GM21381 (cell line): ENCODE measurements around the gene UBXN11.

Source experiments
- ATAC-seq: cut with Tn5 transposase; IDR thresholded peaks from one replicate; pipeline ENCODE4 v1.9.1; 2021; ENCODE audit warnings: mild to moderate bottlenecking, moderate library complexity; ENCODE audit not compliant: unreplicated experiment

The UBXN11 gene

DNA sequence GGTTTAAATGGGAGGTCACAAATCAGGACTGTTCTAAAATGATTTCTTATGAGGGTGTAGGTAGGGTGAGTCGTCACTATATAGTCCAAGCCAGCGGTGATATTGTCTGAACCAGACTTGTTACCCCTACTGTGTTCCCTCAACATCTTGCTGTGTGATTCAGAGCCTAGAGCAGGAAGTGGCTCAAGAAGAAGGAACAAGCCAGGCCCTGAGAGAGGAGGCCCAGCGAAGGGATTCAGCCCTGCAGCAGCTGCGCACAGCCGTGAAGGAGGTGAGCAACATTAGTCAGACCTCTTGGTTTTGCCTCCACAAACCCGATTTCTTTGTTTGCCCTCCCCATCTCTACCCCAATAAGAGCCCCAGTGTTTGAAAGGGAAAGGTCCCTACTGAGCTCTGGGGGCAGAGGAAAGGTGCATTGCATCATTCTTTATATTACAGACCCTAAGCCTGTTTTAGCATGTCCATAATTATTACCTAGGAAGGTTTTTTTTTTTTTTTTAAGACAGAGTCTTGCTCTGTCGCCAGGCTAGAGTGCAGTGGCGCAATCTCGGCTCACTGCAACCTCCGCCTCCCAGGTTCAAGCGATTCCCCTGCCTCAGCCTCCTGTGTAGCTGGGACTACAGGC, 31.5 kb downstream of the UBXN11 start:
- ATAC-seq: no peak

DNA sequence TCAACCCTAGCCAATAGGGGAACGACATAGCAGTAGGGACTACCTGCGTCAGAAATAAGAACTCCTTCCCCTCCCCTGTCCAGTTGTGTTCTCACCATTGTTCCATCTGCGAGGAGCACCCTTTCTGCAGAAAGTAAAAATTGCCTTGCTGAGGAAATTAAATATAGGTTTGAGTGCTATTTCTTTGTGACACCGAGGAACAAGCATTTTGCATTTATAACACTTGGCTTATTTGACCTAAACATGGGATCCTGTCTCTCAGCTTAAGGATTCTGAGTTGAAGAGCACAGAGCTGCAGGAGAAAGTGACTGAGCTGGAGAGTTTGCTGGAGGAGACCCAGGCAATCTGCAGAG, 37.3 kb downstream of the UBXN11 start:
- no peak for ATAC-seq

DNA sequence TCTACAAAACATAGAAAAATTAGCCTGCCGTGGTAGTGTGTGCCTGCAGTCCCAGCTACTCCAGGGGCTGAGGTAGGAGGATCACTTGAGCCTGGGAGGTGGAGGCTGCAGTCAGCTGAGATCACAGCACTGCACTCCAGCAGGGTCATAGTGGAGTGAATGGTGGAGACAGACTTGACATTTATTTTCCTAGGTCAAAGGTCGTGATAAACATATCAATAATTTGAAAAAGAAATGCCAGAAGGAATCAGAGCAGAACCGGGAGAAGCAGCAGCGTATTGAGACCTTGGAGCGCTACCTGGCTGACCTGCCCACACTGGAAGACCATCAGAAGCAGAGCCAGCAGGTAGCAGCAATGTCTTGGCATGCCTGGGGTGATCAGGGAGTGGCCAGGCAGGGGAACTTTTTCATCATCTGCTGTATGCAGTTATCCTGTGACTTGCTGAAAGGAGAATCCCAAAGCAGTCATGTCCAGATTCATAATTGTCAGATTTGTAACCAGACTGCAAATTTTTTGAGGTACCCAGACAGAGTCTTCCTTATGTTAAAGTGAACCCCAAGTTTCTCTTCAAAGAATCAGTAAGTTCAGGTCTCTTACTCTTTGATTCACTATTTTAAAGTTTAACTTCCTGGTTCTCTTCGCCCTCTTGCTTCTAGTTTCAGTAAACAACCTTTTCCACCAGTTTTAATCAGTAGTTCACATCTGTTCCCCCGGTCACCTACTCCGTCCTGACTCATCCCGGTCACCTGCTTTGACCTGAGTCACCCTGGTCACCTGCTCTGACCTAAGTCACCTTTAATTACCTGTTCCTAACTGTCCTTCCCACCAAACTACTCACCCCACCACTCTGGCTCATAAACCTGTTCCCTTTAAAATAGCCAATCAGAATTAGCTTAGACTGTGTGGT, 37.9 kb downstream of the UBXN11 start:
- ATAC-seq: no peak

- no peak for ATAC-seq
Observed at GRCh38 chr1:26265405-26265804, 41.0 kb downstream of the UBXN11 start.

- no peak for ATAC-seq
Observed at GRCh38 chr1:26263212-26263611, 43.2 kb downstream of the UBXN11 start.

DNA sequence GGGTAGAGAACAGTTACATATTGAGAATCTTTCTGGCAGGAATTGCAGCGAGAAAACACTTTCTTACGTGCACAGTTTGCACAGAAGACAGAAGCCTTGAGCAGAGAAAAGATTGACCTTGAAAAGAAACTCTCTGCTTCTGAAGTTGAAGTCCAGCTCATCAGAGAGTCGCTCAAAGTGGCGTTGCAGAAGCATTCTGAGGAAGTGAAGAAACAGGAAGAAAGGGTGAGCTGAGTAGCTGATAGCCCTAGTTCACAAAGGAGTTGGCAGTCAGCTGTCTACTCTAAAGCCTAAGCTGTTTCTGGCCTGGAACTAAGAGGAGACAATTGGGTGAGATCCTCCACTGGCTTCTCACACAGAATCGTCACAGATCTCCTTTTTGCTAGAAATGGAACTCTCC, 46.9 kb downstream of the UBXN11 start:
- ATAC-seq: no peak

GRCh38 chr1:26259005-26259404, 47.4 kb downstream of the UBXN11 start:
- no peak for ATAC-seq

- ATAC-seq: no peak
Observed at GRCh38 chr1:26257222-26257621, 49.2 kb downstream of the UBXN11 start.

GRCh38 chr1:26254404-26254803, 52.0 kb downstream of the UBXN11 start:
- no peak for ATAC-seq

DNA sequence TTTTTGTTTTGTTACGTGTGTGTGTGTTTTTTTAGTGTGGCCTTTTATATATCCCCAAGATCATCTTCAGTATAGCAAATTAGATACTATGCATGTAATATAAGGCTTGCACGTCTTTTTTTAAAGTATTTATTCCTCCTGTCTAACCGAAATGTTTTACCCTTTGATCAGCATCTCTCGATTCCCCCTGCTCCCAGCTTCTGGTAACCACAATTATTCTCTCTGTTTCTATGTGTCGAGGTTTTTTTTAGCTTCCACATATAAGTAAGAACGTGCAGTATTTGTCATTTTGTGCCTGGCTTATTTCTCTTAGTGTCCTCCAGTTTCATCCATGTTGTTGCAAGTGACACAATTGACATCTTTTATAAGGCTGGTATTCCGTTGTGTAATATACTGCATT, 53.7 kb downstream of the UBXN11 start:
- no peak for ATAC-seq

- no peak for ATAC-seq
Observed at GRCh38 chr1:26239936-26240335, 66.5 kb downstream of the UBXN11 start.

DNA sequence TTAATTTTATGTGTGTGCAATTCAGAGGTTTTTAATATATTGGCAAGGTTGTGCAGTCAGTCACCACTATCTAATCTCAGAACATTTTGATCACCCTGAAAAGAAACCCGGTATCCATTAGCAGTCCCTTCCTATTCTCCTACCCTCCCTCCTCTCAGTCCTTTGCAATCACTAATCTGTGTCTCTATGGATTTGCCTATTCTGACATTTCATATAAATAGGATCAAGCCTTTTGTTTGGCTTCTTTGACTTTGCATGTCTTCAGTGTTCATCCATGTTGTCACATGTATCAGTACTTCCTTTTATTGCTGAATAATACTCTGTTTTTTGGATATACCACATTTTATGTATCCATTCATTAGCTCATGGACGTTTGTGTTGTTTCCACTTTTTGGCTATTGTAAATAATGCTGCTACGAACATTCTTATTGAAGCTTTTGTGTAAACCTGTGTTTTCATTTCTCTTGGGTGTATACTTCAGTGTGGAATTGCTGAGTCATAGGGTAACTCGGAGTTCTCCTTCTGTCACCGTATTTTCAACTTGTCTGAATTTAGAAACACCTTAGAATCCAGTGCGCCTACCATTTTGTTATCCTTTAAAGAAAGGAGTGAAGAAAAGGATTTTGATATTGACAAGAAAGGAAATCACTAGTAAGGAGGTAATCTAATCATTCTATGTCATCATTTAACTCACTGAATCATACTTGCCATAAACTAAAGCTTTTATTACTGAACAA, 69.0 kb downstream of the UBXN11 start:
- ATAC-seq: no peak

DNA sequence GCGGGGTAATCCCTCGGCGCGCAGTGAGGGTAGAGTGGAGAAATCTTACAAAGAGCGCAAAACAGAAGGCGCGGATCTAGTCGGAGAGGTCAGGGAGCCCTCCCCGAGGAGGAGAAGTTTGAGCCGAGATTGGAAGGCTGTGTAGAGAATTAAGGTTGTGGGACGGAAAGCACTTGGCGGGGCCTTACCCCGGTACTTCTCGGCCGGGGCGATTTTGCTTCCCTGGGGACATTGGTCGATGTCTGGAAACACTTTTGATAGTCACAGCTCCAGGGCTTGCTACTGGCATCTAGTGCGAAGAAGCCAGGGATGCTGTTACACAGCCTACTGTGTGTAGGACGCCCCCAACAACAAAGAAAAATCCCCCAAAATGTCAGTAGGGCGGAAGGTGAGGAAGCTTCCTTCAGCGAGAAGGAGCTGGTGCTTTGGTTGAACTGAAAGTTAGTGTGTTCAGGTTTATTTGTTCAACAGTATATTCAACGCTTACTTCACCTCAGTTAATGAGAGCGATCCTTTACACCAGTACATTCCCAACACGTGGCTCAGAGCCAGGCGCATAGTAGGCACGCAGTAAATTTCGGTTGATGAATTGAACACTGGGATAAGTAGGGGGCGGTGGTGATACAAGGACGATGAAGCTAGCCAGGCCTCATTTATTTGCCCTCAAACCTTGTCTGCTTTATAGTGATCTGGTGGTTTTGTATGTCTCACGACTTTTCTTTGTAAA, 71.6 kb downstream of the UBXN11 start:
- peak; percentile 1 for ATAC-seq

DNA sequence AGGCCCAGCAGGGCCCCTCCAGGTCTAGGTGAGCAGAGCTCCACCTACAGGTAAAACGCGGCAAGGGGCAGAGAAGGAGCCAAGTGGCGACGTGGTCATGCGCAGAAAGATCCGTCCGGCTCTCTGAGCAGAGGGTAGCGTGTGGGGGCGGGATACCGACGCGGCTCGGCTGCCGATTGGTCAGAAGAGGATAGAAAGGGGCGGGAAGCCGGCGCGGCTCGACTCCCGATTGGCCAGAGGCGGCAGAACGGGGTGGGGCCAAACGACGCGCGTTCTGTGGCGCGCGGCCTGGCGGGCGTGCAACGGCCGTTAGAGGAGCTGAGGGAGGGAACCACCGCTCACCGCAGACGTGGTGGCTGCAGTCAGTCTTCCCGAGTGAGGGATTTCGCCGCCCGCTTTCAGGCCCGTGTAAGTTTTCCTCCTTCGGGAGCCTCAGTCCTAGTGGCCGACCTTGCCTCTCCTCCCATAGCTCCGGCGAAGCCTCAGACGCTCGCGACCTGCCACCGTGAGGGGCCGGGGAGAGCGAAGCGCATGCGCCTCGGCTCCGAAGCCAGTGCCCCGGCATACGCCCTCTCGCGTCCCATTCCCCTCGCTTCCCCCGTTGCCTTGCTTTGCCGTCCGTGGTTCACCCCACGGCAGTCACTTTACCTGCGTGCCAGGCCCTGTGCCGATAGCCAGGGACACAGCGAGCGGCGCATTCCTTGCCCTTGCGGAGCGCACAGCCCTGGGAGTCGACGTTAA, 72.4 kb downstream of the UBXN11 start, which contains the start of gene CEP85:
CEP85 (plus strand) TSS at position 298 of the 741 bp plus-strand sequence. CDS start 5,584 bp downstream, outside the sequence.
- ATAC-seq: peak; percentile 83
